NB4 (cell line): ENCODE measurements around the gene CRIP3.

Experiments
- CTCF ChIP-seq: IDR thresholded peaks from one replicate; pipeline ENCODE4 v1.5.1; 2012; ENCODE audit warnings: low read depth, low read length
- POLR2A ChIP-seq: IDR thresholded peaks from 2 replicates; pipeline ENCODE4 v1.6.1; 2011; ENCODE audit warnings: mild to moderate bottlenecking; ENCODE audit not compliant: insufficient read length; ENCODE audit errors: extremely low read depth

- no peak for TF ChIP-seq POLR2A
- no peak for TF ChIP-seq CTCF
These were observed 37.4 kb downstream of the CRIP3 start for GRCh38 chr6:43271103-43271815.
